Fibroblast of skin of back (primary cell): ENCODE measurements around the gene GRIN1. TPM values are rescaled to one million over a fixed set of nuclear protein-coding genes. Genes with fewer than 3 reads are reported as not detected.

ENCODE experiments used
- DNase-seq: peaks from one replicate; pipeline ENCODE4 v3.0.0-alpha.2; 2013
- polyA plus RNA-seq, 2 experiments: library from polyadenylated mRNA; unstranded; fragments of 120-200 nt; gene quantifications; one replicate each; pipeline ENCODE4 v1.2.1, GENCODE V29; 2013; ENCODE audit not compliant: insufficient read length in 2 of 2

GRIN1 gene
- 0.24 TPM for polyA plus RNA-seq (2013, experiment 1 of 2; ENCODE audit: insufficient read length)
- polyA plus RNA-seq (2013, experiment 2 of 2; ENCODE audit: insufficient read length): 0.34 TPM

DNA sequence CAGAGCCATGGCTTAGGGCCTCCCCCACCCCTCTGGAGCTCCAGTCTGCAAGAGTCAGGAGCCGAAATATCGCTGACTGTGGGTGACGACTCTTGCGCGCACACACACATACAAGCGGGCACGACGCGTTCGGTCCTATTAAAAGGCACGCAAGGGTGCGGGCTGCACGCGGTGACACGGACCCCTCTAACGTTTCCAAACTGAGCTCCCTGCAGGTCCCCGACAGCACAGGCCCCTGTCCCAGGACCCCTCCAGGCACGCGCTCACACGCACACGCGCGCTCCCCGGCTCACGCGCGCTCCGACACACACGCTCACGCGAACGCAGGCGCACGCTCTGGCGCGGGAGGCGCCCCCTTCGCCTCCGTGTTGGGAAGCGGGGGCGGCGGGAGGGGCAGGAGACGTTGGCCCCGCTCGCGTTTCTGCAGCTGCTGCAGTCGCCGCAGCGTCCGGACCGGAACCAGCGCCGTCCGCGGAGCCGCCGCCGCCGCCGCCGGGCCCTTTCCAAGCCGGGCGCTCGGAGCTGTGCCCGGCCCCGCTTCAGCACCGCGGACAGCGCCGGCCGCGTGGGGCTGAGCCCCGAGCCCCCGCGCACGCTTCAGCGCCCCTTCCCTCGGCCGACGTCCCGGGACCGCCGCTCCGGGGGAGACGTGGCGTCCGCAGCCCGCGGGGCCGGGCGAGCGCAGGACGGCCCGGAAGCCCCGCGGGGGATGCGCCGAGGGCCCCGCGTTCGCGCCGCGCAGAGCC lies at the start of gene GRIN1:
Gene GRIN1 (plus strand): TSS at position 433 of the 746 bp plus-strand sequence. CDS start 333 bp downstream, outside the sequence.
- DNase-seq: no peak

DNA sequence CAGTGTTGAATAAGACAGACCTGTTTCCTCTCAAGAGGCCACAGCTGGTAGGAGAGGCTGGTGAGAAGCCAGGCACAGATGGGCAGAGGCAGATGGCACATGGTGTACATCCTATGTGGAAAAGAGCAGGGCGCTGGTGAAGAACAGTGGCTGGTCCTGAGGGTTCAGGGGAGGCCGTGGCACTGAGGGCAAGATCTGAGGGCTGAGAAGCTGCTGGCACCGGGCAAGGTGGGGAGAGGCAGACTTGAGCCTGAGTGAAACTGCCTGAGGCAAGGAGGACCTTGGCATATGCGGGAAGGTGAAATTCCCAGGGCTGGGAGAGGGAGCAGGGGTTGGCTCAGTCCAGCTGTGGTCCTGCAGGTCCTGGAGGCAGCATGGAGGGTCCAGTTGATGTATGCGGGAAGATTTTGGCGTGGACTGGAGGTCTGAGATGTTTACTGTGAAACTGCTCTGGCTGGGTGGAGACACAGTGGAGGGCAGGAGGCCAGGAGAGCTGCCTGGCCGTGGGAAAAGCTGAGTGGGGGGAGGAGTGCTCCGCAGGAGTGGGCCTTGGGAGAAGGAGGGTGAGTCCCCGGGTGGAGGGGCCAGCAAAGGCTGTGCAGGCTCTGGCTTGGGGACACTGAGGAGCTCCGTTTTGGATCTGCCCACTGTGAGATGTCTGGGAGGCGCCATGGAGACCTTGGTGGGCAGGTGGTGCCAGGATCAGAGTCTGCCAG lies 49.6 kb upstream of the GRIN1 start:
- DNase-seq: no peak

- no peak for DNase-seq
Observed at GRCh38 chr9:137095664-137096517, 43.1 kb upstream of the GRIN1 start.

GRCh38 chr9:137096785-137097546 lies 42.0 kb upstream of the GRIN1 start:
- DNase-seq: no peak

- DNase-seq: no peak
Observed at GRCh38 chr9:137097761-137098462, 41.0 kb upstream of the GRIN1 start.

DNA sequence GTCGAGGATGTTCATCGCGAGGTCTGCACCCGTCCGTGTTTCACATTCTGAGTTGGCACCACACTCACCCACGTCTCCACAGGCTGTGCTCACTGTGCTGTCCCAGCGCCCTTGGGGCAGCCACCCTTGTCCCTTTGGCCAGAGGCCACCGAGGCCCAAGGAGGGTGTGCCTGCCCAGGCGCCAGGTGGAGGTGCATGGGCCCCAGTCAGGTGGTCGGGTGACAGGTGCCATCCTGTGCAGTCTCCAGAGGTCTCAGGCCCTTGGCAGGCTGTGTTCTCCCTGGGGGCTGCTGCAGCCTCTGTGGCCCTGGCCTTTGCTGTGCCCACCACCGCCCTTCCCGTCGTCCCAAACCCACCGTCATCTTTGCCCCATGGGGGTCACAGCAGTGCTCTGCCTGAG lies 39.7 kb upstream of the GRIN1 start:
- no peak for DNase-seq

DNA sequence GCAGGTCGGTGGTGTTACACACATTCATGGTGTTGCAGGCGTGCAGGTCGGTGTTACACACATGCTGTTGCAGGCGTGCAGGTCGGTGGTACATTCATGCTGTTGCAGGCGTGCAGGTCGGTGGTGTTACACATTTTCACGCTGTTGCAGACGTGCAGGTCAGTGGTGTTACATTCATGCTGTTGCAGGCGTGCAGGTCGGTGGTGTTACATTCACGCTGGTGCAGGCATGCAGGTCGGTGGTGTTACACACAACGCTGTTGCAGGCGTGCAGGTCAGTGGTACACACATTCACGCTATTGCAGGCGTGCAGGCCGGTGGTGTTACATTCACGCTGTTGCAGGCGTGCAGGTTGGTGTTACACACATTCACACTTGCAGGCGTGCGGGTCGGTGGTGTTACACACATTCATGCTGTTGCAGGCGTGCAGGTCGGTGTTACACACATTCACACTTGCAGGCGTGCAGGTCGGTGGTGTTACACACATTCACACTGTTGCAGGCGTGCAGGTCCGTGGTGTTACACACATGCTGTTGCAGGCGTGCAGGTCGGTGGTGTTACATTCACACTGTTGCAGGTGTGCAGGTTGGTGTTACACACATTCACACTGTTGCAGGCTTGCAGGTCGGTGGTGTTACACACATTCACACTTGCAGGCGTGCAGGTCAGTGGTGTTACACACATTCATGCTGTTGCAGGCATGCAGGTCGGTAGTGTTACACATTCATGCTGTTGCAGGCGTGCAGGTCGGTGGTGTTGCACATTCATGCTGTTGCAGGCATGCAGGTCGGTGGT lies 35.6 kb upstream of the GRIN1 start:
- no peak for DNase-seq

GRCh38 chr9:137105814-137106661 lies 32.9 kb upstream of the GRIN1 start:
- no peak for DNase-seq

GRCh38 chr9:137106662-137107250 lies 32.2 kb upstream of the GRIN1 start:
- DNase-seq: no peak

DNA sequence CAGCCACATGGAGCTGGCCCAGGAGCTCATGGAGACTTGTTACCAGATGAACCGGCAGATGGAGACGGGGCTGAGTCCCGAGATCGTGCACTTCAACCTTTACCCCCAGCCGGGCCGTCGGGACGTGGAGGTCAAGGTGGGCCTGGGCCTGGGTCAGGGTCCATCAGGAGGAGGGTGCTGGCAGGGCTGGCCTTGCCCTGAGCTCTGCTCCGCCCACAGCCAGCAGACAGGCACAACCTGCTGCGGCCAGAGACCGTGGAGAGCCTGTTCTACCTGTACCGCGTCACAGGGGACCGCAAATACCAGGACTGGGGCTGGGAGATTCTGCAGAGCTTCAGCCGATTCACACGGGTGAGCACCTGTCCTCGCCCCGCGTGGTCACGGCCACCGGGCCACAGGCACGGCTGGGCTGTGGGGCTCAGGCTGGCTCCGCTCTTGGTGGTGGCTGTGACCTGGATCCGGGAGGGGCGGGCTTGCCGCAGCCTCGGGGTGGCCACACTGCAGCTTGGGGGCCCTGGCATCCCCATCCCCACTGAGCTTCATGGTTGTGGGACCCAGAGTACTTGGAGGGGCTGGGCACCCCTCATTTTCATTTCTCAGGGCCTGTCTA lies 31.5 kb upstream of the GRIN1 start:
- DNase-seq: no peak

DNA sequence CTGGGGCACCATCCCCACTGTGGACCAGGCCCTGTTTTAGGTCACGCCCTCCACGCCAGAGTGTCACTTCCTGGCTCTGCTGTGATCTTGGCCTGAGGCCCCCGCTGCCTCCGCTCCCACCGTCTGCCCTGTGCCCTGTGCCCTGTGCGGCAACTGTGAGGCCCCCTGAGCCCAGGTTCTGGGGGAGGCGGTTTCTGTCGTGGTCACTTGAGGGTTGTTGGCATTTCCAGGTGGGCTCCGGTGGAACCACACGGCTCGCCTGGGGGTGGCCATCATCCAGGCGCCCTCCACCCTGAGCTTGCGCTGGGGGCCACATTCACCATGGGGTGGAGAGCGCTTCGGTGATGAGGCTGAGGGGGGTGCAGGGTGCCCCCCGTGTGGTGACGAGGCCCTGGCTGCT lies 31.0 kb upstream of the GRIN1 start:
- no peak for DNase-seq

GRCh38 chr9:137108608-137109249 lies 30.2 kb upstream of the GRIN1 start:
- no peak for DNase-seq

- no peak for DNase-seq
Observed at GRCh38 chr9:137109250-137110146, 29.5 kb upstream of the GRIN1 start.

GRCh38 chr9:137110147-137110910 lies 28.6 kb upstream of the GRIN1 start:
- no peak for DNase-seq

GRCh38 chr9:137110911-137111787 lies 27.8 kb upstream of the GRIN1 start:
- DNase-seq: no peak
